Dermis blood vessel endothelial cell (primary cell): ENCODE results near the gene PLG. TPM values are rescaled to one million over a fixed set of nuclear protein-coding genes. Genes with fewer than 3 reads are reported as not detected.
"Not testable (repeated sequence)": the region's sequence is repeated elsewhere in the genome, so short reads cannot be mapped to it uniquely, and the experiment has no call there.

ENCODE experiments used
- DNase-seq: peaks from one replicate; pipeline ENCODE4 v3.0.0; 2010
- total RNA-seq: library from RNA; depleted of rRNA; stranded (reverse); fragments of >200 nt; gene quantifications from 2 replicates; pipeline ENCODE4 v1.2.3, GENCODE V29; 2014

PLG gene
- total RNA-seq: not detected in 2 replicates

DNA sequence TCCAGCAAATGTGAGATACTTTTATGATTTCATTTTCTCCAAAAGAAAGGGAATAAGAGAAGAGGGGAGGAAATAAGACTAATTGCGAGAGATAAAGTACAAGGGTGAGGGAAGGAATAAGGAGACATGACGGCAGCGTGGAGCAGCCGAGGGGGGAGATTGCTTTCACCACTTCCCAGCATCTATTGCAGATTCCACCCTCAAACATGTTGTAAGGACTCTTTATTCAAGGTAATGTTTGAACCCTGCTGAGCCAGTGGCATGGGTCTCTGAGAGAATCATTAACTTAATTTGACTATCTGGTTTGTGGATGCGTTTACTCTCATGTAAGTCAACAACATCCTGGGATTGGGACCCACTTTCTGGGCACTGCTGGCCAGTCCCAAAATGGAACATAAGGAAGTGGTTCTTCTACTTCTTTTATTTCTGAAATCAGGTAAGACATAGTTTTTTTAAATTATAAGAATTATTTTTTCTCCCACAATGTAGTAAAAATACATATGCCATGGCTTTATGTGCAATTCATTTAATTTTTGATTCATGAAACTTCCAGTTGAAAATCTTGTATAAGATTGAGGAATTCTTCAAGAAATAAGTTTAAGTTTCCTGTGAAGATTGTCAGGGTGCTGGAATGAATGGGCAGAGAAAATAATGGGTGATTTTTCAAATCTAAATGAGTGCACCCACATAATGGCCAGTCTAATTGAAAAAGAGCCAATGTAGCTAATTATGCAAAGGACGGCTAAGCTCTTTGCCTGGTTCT is at the start of gene PLG:
Gene PLG, plus strand, starts transcription at position 327 of the 763 bp plus-strand sequence. Its CDS starts 61 bp downstream, at position 388.
- DNase-seq: not testable (repeated sequence)

DNA sequence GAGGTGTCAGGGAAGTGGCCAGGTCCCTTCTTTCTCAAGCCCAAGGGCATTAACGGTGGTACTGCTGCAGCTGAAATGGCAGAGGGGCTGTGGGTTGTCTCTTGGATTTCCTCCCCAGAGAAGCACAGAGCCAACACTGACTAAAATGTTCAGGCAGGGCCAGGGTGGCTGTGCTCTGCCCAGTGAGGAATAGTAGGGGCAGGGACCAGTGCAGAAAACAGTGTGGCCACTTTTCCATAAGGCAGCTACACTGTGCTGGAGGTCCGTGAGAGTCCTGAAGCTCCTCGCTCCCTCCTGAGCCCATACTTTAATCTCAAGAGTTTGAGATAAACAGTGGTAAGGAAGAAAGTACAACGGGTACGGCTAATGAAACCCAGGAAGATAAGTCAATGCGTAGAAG is 42.5 kb upstream of the PLG start:
- no peak for DNase-seq

DNA sequence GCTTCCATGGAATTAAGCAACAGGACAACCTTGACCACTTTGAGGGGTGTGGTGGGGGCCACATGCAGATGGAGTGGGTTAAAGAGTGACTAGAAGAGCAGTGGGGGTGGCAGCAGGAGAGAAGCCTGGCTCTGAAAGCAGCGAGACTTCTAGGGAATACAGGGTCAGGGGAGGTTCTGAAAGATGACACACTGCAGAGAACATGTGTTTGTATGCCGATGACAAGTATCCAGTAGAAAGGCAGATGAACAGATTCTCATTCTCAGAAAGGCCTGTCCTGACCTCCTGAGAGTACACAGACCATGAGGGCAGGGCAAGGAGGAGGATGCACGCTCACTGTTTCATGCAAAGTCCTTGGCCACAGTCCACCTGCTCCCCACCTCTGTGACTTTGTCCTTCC is 40.8 kb upstream of the PLG start:
- DNase-seq: no peak

DNA sequence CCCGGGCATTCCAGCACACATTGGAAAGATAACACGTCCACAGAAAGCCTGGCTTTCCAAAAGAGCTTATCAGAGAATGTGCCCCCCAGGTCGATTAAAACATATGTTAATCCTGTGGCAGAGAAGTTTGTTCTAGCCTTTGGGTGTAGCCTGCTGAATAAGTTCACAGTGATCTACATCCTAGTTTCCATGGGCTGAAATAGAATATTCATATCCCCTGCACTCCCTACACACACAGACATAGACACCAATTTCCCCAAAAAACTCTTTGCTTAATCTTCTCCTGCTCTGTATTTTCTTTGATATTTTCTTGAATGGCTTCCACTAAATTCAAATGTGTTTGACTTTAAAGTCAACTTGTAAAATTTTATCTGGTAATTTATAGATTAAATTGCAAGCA is 39.6 kb upstream of the PLG start:
- DNase-seq: no peak

DNA sequence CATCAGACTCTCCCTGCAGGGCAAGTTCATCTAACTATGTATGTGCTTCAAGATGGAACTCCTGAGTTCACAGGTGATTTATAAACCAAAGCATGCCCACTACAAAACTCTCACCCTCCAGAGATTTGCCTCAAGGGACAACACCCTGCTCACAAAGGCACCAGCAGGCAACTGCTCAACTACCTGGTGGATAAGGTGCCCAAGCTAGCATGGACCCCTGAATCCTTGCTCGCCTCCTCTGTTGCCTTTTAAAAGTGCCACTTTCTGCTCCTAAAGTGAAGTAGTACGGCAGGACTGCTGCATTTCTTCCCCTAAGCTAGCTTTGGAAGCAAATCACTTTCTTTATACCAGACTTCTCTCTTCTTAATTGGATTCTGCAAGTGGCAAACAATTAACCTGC is 39.2 kb upstream of the PLG start:
- DNase-seq: no peak

DNA sequence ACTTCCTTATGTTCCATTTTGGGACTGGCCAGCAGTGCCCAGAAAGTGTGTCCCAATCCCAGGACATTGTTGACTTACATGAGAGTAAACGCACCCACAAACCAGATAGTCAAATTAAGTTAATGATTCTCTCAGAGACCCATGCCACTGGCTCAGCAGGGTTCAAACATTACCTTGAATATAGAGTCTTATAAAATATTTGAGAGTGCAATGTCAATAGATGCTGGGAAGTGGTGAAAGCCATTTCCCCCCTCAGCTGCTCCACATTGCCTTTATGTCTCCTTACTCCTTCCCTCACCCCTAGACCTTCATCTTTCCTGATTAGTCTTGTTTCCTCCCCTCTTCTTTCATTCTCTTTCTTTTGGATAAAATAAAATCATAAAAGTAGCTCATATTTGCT is 37.8 kb upstream of the PLG start, which contains the start of gene LPA:
Gene LPA, minus strand, starts transcription at position 78 of the 400 bp plus-strand sequence. Its CDS starts 61 bp downstream, at position 17.
- DNase-seq: not testable (repeated sequence)

DNA sequence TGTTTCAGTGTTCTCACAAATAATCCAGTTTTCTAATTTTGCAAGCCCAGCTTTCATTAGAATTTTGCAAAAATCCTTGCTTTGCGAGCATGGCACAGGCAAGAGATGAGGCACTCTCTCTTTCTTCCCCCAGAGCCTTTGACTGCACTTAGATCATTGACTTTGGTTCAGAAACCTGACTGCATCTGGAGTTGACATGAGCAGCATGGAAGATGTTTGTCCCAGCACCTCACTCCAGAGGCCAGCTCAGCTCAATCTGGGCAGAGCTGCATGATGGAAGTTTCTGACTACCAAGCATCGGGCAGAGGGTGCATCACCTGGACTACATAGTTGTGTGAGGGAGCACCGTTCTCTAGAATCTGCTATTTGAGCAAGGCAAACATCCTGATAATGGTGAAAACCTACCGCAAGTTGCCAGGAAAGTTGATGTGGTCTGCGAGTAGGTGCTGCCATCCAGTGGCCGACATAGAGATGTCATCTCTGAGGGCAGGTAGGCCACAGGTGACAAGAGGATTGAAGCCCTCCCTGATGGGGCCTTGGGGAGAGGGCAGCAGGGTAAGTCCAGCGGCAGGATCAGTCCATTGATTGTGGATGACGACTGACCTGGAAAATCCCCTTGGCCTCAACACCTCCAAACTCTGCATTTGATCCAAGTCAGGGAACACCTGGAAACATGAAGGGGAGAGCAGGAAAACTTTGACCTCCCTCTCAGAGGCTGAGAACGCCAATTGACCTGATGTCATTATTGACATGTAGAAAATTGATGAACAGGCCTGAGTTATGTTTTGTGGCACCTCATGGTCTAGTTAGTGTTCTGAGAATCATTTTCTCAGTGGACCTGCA is 34.2 kb upstream of the PLG start:
- DNase-seq: no peak

DNA sequence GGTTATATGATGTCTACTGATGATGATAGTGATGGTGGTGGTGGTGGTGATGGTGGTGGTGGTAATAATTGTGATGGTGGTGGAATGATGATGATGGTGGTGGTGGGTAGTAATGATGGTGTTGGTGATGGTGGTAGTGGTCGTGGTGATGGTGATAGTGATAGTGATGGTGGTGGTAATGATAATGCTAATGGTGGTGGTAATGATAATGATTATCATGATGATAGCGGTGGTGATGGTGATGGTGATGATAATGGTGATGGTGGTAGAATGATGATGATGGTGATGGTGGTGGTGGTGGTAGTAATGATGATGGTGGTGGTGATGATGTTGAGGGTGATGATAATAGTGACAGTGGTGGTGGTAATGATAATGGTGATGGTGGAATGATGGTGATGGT is 33.5 kb upstream of the PLG start:
- no peak for DNase-seq

DNA sequence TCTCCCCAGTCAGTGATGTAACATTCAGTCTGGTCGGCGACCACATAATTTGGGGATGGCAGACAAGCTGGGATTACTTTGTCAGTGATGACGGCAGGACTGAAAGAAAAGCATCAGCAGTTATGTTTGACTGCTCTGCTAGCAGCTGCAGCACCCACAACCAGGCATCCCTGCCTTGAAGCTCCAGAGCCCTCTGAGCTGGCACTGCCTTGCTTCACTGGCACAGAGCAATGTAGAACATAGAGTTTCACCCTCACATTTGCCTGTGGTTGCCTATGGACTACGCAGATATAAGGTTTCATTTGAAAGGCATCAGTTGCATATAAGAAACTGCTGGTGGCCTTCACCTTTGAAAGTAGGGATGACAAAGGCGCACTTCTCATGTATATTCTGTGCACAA is 25.6 kb upstream of the PLG start:
- DNase-seq: not testable (repeated sequence)

DNA sequence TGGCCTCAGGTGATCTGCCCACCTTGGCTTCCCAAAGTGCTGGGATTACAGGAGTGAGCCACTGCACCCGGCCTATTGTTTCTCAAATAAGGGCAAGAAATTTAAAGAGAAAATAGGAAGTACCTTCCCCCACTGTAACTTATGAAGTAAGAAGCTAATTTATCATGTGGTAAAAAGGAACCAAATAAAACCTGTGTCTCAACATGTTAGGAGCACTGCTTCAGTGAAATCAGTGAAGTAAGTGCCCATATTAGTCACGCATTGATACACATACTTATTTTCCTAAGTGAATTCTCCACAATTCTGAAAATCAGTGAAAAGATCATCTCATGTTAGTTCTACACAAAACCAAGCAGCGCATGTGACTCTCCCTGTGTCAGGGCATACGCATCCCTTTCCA is 23.8 kb upstream of the PLG start:
- no peak for DNase-seq

DNA sequence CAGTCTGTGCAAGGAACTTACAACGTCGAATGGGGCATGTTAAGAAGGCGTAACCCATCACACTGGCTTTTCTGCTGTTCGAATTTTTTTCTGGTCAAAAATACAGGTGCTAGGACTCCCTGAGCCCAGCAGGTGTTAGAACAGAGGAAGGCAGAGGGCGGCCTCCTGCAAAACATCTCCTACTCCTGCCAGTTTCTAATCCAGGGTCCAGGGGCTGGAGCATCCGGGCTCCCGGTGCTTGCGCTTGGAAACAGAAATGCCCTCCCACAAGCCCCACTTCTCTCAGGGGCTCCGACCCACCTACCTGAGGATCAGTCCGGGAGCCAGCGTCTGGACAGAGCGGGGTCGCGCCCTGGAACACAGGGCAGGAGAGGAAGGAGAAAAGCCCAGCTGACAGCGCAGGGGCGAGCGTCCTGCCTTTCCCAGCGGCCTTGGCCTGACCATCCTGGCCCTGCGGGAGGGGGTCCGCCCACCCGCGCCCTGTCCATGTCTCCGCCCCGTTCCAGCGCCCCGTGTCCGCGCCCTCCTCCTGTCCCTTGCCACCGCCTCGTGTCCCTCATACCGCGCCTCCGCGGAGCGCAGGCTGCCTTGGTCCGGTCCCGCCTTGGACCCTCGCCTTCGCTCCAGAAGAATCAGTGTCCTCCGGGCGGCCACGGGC is 23.2 kb upstream of the PLG start:
- DNase-seq: no peak

DNA sequence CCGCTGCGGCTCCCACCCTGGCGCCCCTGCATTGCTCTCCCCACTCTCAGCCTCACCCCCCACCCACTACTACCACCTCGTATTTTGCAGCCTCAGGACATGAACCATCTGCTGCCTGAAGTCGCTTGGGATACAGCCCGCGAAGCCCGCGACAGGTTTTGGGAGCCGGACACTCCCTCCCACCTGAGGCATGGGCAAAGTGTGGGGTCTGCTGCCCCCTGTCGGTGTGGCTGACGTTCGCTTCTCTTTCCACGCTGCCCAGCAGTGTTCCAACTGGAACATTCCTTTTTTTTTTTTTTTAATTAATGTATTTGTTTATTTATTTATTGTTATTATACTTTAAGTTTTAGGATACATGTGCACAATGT is 22.7 kb upstream of the PLG start:
- no peak for DNase-seq

DNA sequence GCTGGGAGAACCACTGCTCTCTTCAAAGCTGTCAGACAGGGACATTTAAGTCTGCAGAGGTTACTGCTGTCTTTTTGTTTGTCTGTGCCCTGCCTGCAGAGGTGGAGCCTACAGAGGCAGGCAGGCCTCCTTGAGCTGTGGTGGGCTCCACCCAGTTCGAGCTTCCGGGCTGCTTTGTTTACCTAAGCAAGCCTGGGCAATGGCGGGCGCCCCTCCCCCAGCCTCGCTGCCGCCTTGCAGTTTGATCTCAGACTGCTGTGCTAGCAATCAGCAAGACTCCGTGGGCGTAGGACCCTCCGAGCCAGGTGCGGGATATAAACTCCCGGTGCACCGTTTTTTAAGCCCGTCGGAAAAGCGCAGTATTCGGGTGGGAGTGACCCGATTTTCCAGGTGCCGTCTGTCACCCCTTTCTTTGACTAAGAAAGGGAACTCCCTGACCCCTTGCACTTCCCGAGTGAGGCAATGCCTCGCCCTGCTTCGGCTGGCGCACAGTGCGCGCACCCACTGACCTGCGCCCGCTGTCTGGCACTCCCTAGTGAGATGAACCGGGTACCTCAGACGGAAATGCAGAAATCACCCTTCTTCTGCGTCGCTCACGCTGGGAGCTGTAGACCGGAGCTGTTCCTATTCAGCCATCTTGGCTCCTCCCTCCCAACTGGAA is 16.8 kb upstream of the PLG start:
- DNase-seq: not testable (repeated sequence)

DNA sequence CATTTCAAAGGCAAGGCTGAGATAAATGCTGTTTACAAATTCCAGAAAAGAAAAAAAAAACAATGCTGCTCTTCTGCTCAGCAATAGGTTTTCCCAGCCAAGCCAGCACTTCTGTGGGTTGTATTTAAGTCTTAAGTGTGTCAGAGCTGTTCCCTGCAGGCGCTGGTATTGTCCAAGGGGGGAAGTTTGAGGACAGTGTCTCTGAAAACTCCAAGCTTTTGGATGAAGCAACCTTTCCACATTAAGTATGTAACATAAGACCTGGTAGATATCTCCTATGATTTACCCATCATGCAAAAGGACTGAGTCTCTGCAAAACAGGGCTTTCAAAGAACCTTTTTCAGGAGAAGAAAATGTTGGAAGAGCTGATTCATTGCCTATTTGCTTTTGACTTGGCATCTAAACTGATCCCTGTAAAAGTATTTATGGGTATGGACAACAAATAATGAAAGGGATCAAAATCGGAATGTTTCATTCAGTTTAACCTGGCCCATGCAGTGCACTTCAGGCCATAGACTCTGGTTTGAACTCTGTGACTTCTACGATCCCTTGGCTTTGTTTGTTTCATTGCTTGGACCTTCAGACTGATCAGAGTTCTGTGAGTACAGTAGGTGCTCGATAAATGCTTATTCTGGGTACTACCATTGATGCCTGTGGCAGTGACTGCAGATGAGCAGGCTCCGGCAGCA is 16.1 kb upstream of the PLG start:
- no peak for DNase-seq

DNA sequence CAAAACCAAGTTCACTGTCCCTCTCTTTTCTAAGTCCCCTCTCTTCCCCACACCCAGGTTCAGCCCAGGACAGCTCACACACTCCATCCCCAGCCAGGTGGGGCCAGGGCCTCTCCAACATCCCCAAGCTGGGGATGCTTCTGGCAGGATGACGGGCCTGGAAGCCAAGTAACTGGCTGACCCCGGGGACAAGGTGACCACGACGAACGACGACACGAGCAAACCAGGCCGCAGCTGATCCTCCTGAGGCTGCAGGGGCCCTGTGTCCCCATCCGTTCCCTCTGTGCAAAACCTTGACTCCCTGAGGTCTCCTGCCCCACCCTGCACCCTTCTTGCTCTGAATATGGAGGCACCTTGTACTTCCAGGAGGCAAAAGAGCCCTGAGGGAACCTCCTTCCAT is 11.6 kb upstream of the PLG start:
- no peak for DNase-seq

DNA sequence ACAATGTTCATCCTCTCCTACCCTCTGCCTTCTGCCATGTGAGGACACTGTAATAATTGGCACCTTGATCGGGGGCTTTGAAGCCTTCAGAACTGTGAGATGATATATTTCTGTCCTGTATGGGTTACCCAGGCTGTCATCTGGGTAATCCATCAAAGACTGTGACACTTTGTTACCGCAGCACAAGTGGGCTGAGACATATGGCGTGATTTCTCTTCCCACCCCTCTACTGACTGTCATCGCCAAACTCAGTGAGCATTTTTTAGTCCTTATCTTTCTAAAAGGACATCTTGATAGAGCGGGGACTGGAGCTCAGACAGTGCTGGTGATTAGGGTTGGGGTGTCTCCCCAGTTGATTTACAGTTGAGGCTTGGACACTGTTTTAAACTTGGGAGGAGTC is 10.4 kb upstream of the PLG start:
- no peak for DNase-seq

DNA sequence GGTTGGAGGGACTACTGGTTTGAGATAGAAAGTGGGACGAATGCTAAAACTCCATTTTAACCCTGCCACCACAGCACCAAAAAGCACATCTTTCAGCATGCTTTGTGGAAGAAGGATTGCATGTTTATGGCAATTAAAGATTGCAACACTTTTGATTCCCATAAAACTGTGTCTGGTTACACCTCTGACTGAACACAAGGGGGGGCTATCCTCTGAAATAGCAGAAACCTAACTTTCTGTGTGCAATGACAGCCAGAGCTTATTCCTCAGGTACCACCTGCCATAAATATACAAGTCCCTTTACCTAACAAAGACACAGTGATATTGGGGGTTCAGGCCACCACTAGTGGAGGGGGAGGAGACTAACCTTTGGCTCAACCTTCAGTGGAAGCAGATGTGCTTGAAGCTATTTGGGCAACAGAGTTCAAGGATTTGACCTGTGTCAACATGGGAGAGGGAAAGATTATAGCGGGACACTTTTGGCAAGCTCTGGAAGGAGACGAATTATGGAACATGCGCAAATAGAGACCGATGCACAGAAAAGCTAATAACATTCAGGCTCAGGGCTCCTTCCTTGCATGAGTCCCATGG is 9.6 kb upstream of the PLG start:
- DNase-seq: peak; percentile 2

DNA sequence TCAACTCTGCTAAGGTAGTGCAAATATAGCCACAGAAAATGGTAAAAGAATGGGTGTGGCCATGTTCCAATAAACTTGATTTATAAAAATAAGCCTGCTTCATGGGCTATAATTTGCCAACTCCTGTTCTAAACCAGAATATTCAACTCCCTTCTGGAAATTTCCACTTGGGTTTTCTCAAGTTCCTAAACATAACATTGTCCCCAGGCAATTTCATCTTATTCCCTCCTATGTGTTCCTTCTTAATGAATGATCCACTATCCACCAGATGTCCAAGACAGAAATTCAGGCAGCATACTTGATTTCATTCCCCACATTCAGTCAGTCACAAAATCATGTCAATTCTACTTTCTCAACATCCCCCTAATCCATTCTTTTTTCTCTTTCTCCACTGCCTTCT is 7.0 kb upstream of the PLG start:
- not testable (repeated sequence) for DNase-seq

DNA sequence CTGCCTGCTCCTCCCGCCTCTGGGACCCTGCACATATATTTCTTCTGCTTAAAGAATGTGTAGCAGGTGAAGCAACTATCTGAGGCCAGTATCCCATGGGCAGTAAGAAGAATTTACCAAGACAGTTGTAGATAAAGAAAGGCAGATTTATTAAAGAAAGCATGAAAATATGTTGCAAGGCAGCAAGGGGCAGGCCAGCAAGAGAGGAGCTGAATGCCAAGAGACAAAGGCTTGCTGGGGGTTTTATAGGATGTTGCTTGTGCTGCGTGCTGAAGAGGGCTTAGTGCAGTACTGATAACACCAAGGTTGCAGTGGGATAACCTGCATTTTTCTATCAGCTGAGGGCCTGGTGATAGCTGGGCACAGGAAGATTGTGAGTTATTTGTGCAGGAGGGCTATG is 6.4 kb upstream of the PLG start:
- not testable (repeated sequence) for DNase-seq

DNA sequence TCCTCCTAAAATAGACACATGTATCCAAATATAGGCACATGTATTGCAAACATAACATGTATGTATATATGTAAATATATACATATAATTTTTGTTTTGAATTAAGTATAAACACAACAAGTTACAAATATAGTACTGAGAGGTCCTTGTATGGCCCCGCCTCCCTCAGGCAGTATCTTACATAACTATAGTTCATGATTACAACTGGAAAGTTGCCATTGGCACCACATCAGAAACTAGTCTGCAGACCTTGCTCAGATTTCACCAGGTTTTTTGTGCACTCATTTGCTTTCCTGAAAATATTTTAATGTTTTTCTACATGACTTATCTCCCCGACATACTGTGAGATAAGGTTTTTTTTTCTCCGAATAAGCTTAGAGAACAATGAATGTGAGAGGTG is 5.2 kb upstream of the PLG start:
- not testable (repeated sequence) for DNase-seq

DNA sequence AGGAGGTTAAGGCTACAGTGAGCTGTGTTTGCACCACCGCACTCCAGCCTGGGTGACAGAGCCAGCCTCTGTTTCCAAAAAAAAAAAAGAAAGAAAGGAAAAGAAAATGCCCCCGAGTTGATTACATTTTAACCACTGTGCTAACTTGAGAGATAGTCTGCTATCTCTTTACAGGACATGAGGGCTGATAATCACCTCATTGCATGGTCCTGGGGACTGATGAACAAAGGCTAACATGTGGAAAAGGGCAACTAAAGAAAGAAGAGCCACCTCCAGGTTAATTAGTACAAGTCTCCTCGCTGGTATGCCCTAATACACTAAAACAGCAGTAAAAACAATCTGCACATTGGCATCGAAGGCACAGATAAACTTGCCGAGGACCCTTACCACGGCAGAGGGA is 4.2 kb upstream of the PLG start:
- DNase-seq: no peak

DNA sequence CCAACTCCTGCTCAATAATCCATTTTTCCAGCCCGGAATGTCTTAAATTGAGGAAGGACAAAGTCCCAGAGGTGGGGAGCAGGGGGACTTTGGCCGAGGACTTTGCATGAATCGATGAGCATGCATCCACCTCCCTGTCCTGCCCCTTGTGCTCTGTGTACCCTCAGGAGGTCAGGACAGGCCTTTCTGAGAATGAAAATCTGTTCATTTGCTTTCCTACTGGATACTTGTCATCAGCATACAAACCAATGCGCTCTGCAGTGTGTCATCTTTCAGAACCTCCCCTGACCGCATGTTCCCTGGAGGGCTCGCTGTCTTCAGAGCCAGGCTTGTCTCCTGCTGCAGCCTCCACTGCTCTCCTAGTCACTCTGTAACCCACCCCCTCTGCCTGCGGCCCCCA is 2.6 kb downstream of the PLG start:
- DNase-seq: not testable (repeated sequence)
